Right atrium auricular region (tissue), 2 donors: ENCODE data around the gene EHHADH. TPM values are rescaled to one million over a fixed set of nuclear protein-coding genes. Genes with fewer than 3 reads are reported as not detected.
A peak's percentile ranks its signal among the peaks of the same experiment; 100 is the strongest.

Experiments
- DNase-seq: peaks from one replicate; pipeline ENCODE4 v3.0.0-alpha.2; 2019; ENCODE audit warnings: low spot score
- H3K27ac ChIP-seq, 2 donors: fragments of 200-600 bp; sonication (generic); 1 replicate in 1 of 2; 2 replicates in 1 of 2; pipeline ENCODE4 v1.5.1; 2016 to 2019
- H3K27me3 ChIP-seq, 2 donors: fragments of 200-600 bp; sonication (generic); one replicate each; pipeline versions ENCODE4 v1.5.1 to v1.6.0; 2017 to 2019
- H3K36me3 ChIP-seq: fragments of 200-600 bp; sonication (generic); one replicate; pipeline ENCODE4 v1.5.1; 2016
- H3K4me1 ChIP-seq, 2 donors: fragments of 200-600 bp; sonication (generic); one replicate each; pipeline versions ENCODE4 v1.5.1 to v1.6.0; 2017 to 2019
- H3K4me3 ChIP-seq, 2 donors: fragments of 200-600 bp; sonication (generic); 1 replicate in 1 of 2; 2 replicates in 1 of 2; pipeline ENCODE4 v1.5.1; 2017 to 2019; ENCODE audit warnings: mild to moderate bottlenecking in 1 of 2, moderate library complexity in 1 of 2
- H3K9me3 ChIP-seq, 2 donors: fragments of 200-600 bp; sonication (generic); one replicate each; pipeline ENCODE4 v1.5.1; 2019
- CTCF ChIP-seq, 2 donors: fragments of 200-600 bp; sonication (generic); IDR thresholded peaks; one replicate each; pipeline ENCODE4 v1.5.1; 2019; ENCODE audit warnings: antibody characterized with exemption in 2 of 2
- total RNA-seq, 2 donors: library from RNA; depleted of rRNA; stranded (reverse); fragments of >200 nt; gene quantifications; one replicate each; pipeline ENCODE4 v1.1.0, GENCODE V29; 2016

The EHHADH gene
- total RNA-seq, 2 donors from 2014 or later, result 3.6 to 24.3 TPM

- H3K27me3 ChIP-seq, result no peaks in the 10 kb centered on the region
- no peaks in the 10 kb centered on the region for H3K9me3 ChIP-seq
- peaks cover 0 to 14% of the 10 kb centered on the region in 2 donors for H3K4me1 ChIP-seq
- TF ChIP-seq CTCF (IDR thresholded peaks at IDR 0.05), result no peak
- H3K36me3 ChIP-seq, result no peaks in the 10 kb centered on the region
- peak overlapping the region in 1 of 2 donors; percentile 57 for H3K27ac ChIP-seq
- peak; percentile 96 for DNase-seq
- H3K4me3 ChIP-seq, result peak overlapping the region; percentile 66 to 67
Observed at GRCh38 chr3:185282696-185283373, 29.0 kb upstream of the EHHADH start.

- peak; percentile 45 to 59 for TF ChIP-seq CTCF (IDR thresholded peaks at IDR 0.05)
- no peak overlapping the region for H3K27ac ChIP-seq
- peaks cover 0 to 14% of the 10 kb centered on the region in 2 donors for H3K4me1 ChIP-seq
- H3K4me3 ChIP-seq, result no peak overlapping the region
- no peaks in the 10 kb centered on the region for H3K27me3 ChIP-seq
- DNase-seq, result no peak
- no peaks in the 10 kb centered on the region for H3K9me3 ChIP-seq
- H3K36me3 ChIP-seq, result no peaks in the 10 kb centered on the region
Observed at GRCh38 chr3:185280572-185281365, 26.9 kb upstream of the EHHADH start.

- H3K4me3 ChIP-seq, result no peak overlapping the region
Observed at GRCh38 chr3:185279587-185280138, 25.8 kb upstream of the EHHADH start.

GRCh38 chr3:185276415-185276814 is 22.6 kb upstream of the EHHADH start:
- Histone ChIP-seq H3K36me3 (no peaks in the 10 kb centered on the region), H3K4me1 (no peaks in the 10 kb centered on the region), H3K4me3 (no peak overlapping the region), H3K27ac (no peak overlapping the region), H3K9me3 (no peaks in the 10 kb centered on the region), H3K27me3 (no peaks in the 10 kb centered on the region)
- DNase-seq, result no peak
- no peak for TF ChIP-seq CTCF (IDR thresholded peaks at IDR 0.05)

More at GRCh38 chr3:185279587-185280138, 25.8 kb upstream of the EHHADH start:
- H3K9me3 ChIP-seq, result no peaks in the 10 kb centered on the region
- no peak for TF ChIP-seq CTCF (IDR thresholded peaks at IDR 0.05)
- H3K4me1 ChIP-seq, result peaks cover 0 to 14% of the 10 kb centered on the region in 2 donors
- no peak for DNase-seq
- H3K27ac ChIP-seq, result no peak overlapping the region
- no peaks in the 10 kb centered on the region for H3K36me3 ChIP-seq
- no peaks in the 10 kb centered on the region for H3K27me3 ChIP-seq

GRCh38 chr3:185272033-185272432 is 18.2 kb upstream of the EHHADH start:
- no peaks in the 10 kb centered on the region for H3K4me1 ChIP-seq
- H3K27me3 ChIP-seq, result no peaks in the 10 kb centered on the region
- no peak for DNase-seq
- no peak overlapping the region for H3K27ac ChIP-seq
- no peaks in the 10 kb centered on the region for H3K36me3 ChIP-seq
- TF ChIP-seq CTCF (IDR thresholded peaks at IDR 0.05), result no peak
- no peak overlapping the region for H3K4me3 ChIP-seq
- no peaks in the 10 kb centered on the region for H3K9me3 ChIP-seq
